GM13977 (cell line): ENCODE measurements around the gene MYO18A.

ENCODE experiments used
- DNase-seq: peaks from one replicate; pipeline ENCODE4 v3.0.0; 2012; ENCODE audit warnings: low spot score
- CTCF ChIP-seq: IDR thresholded peaks from 2 replicates; pipeline ENCODE4 v1.5.1; 2012; ENCODE audit warnings: mild to moderate bottlenecking, control low read depth; ENCODE audit not compliant: insufficient read depth; ENCODE audit errors: extremely low read depth, missing control alignments
- in situ Hi-C: fragments of 300-500 bp; cut with MboI; formaldehyde crosslinking; loops from one replicate; pipeline ENCODE4 v1.12.0; 2022; ENCODE audit warnings: low sequenced_read_pairs, low pct_unique_long_range_greater_than_20kb, mixed read lengths, inconsistent platforms; ENCODE audit not compliant: unreplicated experiment

Gene MYO18A

GRCh38 chr17:29041091-29041490, 139.1 kb downstream of the MYO18A start:
- TF ChIP-seq CTCF = no peak
- in situ Hi-C loops = no loop called here
- DNase-seq = no peak

DNA sequence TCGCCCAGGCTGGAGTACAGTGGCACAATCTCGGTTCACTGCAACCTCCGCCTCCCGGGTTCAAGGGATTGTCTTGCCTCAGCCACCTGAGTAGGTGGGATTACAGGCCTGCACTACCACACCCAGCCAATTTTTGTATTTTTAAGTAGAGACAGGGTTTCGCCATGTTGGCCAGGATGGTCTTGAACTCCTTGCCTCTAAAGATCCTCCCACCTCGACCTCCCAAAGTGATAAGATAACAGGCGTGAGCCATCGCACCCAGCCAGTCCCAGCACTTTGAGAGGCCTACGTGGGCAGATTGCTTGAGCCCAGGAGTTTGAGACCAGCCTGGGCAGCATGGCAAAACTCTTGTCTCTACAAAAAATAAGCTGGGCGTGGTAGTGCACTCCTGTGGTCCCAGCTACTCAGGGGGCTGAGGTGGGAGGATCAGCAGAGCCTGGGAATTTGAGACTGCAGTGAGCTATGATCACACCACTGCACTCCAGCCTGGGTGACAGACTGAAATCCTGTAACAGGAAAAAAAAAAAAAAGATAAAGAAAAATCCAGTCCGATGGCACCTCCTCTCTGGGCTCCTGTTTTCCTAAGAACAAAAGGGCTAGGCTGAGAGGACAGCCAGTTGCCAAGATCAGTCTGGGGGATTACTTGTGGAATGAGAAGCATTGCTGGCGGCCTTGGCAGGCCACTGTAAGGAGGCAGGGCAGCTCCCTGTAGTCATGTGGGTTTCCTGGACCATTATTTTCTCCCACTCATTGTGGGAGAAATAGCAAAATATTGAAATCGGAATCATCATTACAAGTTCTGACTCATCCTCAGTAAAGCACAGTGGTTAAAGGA, 140.2 kb downstream of the MYO18A start:
- in situ Hi-C loops = no loop called here
- no peak for DNase-seq
- TF ChIP-seq CTCF = no peak

DNA sequence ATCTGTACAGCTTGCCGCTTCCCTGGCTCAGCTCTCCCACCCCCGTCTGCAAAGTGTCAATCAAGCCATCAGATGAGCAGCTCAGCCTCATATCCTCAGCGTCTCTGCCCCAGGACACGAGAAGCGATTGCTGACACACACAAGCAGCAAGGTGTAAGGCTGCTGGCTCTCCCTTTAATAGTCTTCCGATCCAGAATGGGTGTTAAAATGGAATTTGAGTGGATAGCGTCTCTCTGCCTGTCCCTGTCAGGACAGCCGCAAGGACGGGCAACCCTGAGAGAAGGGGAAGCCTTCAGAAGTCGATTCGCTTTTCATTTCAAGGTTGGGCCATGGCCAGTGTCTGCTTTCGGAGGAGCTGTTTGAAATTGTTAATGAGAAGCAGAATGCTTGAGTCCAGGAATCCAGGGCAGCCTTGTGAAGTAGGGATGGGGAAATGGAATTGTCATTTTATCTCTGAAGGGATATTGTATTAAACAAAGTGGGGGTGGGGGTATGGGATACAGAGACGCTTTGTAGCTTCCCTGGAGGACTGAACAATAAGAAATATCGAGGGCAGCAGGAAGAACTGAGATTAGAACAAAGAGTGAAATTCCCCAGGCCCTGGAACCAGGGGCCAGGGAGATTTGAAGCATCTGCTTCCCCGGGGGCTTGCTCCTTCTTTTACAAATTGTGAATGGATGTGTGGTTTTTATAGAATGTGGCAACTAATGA, 142.0 kb downstream of the MYO18A start:
- in situ Hi-C loops = no loop called here
- TF ChIP-seq CTCF = no peak
- no peak for DNase-seq

- in situ Hi-C loops = no loop called here
- no peak for TF ChIP-seq CTCF
- DNase-seq = no peak
Observed at GRCh38 chr17:29037739-29038084, 142.5 kb downstream of the MYO18A start.

- no peak for DNase-seq
- in situ Hi-C loops = no loop called here
- TF ChIP-seq CTCF = no peak
Observed at GRCh38 chr17:29036584-29036983, 143.6 kb downstream of the MYO18A start.

DNA sequence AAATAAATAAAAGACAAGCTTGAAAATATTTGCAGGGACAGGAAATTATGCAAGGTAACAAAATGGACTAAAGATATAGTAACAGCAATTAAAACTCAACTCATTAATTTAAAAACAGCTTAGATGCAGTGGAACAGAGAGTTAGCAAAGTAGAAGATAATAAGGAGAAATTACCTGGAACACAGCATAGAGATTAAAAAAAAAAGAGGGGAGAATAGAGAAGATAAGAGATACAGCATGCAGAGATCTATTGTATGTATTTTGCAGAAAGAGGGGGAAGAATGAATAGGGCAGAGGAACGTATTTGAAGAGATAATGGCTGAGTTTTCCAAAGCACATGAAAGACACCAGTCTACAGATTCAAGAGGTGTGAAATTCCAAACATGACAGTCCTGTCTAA, 145.7 kb downstream of the MYO18A start:
- in situ Hi-C loops = no loop called here
- no peak for TF ChIP-seq CTCF
- no peak for DNase-seq
